ENCODE data around the gene IZUMO1R.
"Not testable (repeated sequence)": the region's sequence is repeated elsewhere in the genome, so short reads cannot be mapped to it uniquely, and the experiment has no call there.

Gene IZUMO1R

GRCh38 chr11:94325681-94326080 is 21.3 kb downstream of the IZUMO1R start:
- DNase-seq (ENCODE audit: low read depth, low spot score): peak; percentile 33

DNA sequence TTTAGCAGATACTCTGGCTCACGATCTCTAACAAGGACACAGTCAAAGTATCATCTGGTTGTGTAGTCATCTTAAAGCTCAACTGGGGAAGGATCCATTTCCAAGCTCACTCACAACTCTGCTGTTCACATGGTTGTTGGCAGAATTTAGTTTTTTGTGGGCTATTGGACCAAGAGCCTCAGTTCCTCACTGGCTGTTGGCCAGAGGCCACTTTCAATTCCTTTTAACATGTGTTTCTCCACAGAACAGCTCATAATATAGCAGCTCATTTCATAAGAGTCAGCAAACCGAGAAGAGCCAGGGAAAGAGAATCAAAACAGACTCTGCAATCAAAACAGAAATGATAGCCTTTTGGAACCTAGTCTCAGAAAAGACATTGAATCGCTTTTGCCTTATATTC is 22.6 kb downstream of the IZUMO1R start:
- DNase-seq (ENCODE audit: low read depth, low spot score): no peak

DNA sequence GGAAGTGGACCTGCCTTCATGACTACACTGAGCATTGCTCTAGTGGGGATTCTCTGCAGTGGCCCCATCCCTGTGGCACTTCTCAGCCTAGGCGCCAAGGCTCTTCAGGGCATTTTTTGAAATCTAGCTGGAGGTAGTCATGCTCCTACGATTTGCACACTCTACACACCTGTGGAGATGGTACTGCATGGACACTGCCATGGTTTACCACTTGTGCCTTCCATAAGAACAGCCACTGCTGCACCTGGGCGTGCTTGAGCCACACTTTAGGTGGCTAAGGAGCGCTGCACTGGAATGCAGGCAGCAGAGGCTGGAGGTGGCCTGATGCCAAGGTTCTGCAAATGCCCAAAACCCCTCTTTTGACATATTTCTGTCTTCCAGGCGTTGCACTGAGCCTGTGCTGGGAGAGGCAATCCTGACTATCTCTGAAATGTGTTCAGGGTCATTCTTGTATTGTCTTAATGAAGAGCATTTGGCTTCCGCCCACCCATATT is 24.3 kb downstream of the IZUMO1R start:
- DNase-seq (ENCODE audit: low read depth, low spot score): no peak

DNA sequence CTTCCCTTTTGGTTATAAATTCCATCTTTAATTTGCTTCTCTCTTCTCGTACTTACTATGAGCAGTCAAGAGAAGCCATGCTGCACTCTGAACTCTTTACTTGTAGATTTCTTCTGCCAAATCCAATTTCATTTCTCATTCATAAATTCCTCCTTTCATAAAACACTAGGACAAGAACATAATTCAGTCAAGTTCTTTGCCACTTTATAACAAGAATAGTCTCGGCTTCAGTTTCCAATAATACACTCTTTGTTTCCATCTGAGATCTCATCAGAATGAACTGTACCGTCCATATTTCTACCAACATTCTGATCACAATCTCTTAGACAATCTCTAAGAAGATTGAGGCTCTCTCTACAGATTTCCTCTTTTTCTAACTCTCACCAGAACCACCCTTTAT is 25.1 kb downstream of the IZUMO1R start:
- no peak for DNase-seq (ENCODE audit: low read depth, low spot score)

DNA sequence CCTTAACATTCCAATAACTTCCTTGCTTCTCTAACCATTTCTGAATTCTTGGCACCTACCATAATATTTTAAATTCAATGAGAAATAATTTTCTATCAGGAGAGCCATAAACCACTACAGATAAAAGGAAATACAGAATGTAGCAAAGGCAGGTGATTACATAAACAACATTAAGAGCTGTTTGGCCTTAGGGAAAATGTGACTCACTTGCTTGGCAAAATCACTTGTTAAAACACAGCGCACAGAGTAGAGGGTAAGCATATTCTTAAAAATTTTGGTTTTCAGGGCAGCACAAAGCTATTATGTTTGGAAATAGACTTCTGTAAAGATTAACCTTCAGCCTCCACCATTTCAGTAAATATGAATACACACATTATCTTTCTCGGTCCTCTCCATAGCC is 26.4 kb downstream of the IZUMO1R start:
- no peak for DNase-seq (ENCODE audit: low read depth, low spot score)

- peak; percentile 15 for DNase-seq (ENCODE audit: low read depth, low spot score)
Measured at GRCh38 chr11:94332814-94333213, 28.4 kb downstream of the IZUMO1R start.

- no peak for DNase-seq (ENCODE audit: low read depth, low spot score)
Measured at GRCh38 chr11:94336033-94336432, 31.7 kb downstream of the IZUMO1R start.

DNA sequence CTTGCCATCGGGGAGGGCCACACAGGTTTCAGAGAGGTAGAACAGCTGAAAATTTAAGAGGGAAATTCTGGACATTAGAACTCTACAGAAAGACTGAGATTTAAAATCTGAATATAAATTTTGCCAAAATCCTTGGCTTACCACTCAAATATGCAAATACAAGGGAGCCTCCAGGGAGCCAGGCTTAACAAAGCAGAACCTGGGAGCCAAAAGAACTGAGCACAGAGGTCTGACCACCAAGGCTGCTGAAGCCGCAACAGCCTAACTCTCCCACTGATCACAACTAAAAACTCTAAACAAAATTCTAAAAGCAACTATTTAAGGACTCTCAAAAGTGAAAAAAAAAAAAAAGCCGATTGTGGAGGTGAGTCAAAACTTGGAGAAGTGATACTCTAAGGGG is 34.3 kb downstream of the IZUMO1R start:
- no peak for DNase-seq (ENCODE audit: low read depth, low spot score)

GRCh38 chr11:94342250-94342649 is 37.9 kb downstream of the IZUMO1R start:
- DNase-seq (ENCODE audit: low read depth, low spot score): no peak

DNA sequence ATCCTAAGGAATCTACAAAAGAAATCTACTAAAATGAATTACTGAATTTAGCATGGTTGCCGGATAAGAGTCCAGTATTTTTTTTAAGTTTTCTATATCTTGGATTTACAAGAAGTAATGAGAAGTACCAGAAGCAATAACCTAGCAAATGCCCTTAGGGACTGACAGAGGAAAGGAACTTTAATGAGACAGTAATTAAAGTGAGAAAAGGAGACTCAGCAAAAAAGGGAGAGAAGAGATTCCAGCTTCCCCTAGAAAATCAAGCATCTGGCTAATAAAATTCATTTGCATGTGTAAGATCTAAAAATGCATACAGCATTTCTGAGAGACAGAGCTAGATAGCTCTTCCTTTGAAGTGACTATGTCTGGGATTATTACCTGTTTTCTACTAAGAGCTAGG is 39.1 kb downstream of the IZUMO1R start:
- DNase-seq (ENCODE audit: low read depth, low spot score): no peak

DNA sequence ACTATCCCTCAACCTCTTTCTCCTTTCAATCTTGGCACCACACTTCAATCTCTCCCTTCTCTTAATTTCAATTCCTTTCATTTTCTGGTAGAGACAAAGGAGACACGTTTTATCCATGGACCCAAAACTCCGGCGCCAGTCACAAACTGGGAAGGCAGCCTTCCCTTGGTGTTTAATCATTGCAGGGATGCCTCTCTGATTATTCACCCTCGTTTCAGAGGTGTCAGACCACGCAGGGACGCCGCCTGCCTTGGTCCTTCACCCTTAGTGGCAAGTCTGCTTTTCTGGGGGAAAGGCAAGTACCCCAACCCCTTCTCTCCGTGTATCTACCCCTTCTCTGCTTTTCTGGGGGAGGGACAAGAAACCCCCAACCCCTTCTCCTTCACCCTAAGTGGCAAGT is 41.9 kb downstream of the IZUMO1R start:
- DNase-seq (ENCODE audit: low read depth, low spot score): not testable (repeated sequence)

DNA sequence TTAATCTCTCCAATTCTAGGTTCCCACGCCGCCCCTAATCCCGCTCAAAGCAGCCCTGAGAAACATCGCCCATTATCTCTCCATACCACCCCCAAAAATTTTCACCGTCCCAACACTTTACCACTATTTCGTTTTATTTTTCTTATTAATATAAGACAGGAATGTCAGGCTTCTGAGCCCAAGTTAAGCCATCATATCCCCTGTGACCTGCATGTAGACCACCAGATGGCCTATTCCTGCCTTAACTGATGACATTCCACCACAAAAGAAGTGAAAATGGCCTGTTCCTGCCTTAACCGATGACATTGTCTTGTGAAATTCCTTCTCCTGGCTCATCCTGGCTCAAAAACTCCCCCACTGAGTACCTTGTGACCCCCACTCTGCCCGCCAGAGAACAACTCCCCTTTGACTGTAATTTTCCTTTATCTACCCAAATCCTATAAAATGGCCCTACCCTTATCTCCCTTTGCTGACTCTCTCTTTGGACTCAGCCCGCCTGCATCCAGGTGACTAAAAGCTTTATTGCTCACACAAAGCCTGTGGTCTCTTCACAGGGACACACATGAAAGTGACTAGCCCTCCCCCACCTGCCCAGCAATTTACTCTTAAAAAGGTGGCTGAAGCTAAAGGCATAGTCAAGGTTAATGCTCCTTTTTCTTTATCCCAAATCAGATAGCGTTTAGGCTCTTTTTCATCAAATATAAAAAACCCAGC is 46.6 kb downstream of the IZUMO1R start:
- not testable (repeated sequence) for DNase-seq (ENCODE audit: low read depth, low spot score)
